ENCODE data around the gene N4BP2L1.
A peak's percentile ranks its signal among the peaks of the same experiment; 100 is the strongest.

Gene N4BP2L1

DNA sequence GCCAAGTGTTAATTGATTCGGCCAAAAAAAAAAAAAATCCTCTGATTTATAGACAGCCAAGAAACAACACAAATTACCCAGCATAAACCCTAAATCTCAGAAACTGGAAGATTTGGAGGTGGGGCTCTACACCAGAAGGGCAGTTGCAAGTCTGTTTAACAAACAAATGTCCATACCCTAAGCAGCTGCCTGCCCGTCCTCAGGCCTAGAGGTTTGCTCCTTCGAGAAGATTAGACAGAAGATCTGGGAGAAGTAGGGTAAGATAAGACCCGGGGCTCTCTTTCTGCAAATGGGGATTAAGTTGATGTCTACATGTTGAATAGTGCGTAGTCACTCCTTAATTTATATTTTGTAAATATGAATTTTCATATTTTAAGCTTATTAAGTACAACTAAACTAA, 3.4 kb upstream of the N4BP2L1 start:
- DNase-seq: no peak

GRCh38 chr13:32430018-32430747, 2.3 kb upstream of the N4BP2L1 start:
- DNase-seq: no peak

GRCh38 chr13:32429433-32429909, 1.5 kb upstream of the N4BP2L1 start:
- DNase-seq: no peak

DNA sequence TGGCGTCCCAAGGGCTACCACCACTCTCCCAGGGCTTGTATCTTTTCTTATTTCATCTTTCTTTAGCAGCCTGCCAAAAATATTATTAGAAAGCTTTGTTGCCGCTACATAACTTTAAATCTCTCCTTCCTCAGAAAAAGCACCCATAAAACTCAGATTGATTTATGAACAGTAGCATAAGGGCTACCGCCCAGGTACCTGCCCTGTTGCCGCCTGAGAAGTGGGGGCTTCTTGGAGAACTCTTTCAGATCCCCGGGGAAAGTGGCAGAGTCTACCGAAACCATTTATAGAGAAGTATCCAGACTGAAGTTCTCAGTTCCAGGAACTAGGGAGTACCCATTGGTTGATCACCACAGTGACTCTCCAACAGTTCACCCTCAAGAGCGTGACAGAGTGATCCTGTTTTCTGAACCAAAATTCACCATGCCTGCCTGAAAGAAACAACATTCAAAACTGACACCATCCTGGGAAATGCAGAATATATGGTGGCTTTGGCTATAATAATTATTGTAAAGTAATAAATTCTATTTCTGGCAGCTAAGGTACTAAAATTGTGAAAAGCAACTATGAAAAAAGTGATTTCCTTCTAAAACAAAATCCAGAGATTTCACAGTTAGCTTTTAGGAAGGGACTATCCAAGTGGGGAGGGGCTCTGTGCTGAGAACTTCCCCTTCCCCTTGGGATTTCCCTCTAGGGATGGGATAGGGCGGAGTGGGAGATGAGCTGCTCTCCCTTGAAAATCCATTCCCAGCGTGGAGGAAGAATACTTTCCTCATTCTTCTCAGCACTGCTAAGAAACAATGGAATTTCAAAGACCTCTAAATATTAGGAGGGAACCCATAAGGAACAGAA, 877 bp upstream of the N4BP2L1 start:
- DNase-seq: no peak

DNA sequence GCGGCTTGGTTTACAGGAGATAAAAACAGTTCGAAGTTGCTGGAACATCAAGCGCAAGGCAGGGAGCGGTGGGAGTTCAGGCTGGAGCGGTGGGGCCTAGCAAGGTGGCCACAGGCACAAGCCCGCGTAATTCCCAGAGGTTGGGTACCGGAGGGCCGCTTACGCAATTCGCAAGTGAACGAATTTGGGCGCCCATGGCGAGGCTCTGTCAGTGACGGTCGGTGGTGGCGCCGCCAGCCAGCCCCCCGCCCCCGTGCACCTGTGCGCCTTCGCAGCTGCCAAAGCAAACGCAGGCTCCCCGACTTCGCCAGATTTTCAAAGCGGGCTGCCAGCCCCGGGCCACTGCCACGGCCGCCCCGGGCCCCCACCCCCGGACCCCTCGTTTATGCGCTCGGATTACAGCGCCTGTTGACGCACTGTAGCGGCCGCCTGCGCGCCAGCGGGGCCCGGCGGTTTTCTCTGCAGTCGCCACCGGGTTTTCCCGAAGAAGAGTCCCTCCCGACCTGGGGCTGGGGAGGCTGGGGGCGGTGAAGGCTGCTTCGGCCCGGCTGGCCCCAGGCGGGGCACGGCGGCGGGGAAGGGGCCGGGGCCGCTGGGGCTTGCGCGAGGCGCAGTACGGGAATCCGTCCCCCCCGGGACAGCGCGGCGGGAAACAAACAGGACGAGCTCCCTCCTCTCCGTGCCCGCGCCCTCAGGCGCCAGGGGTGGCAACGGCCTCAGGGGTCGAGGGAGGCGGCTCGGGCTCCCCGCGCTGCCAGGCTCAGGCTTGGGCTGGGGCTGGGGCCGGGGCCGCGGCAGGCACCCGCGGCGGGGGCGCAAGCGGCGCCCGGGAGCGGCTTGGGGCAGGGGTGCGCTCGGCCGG, 709 bp downstream of the N4BP2L1 start:
- peak; percentile 10 for DNase-seq

DNA sequence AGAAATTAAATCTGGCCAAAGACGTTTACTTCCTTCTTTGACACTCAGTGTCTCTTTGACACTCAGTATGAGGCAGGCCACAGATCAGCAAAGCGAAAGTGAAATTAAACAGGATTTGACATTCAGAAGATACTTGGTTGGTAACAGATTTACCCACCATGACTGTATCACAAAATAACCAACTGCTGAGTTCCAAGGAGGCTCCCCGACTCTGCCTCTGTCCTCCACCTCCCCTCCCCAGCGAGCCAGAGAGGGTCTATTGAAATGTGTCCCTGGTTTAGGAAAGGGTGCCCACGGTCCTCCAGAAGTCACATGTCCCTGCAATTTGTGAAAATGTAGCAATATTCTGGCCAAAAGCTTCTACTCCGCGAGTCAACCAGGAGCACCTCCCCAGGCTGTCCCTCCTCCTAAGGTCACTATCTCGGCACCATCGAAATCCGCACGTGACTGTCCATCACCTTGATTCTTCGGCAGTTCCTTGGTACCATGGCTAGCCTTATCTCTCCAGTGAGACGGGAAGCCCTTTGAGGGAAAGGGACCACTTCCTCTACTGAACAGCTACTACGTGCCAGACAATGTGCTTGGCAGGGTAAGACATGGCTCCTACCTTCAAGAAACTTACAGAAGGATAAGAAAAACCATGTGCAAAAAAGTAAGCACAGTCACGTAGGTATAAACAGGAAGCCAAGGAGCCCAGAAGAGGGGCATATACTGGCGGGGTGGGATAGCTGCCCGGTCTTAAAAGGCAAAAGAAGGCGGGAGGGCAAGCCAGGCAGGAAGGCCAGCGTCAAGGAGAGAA, 1.5 kb downstream of the N4BP2L1 start:
- peak; percentile 12 for DNase-seq

GRCh38 chr13:32425158-32425557, 2.8 kb downstream of the N4BP2L1 start:
- no peak for DNase-seq

- no peak for DNase-seq
These were observed 4.3 kb downstream of the N4BP2L1 start for GRCh38 chr13:32423592-32423991.

DNA sequence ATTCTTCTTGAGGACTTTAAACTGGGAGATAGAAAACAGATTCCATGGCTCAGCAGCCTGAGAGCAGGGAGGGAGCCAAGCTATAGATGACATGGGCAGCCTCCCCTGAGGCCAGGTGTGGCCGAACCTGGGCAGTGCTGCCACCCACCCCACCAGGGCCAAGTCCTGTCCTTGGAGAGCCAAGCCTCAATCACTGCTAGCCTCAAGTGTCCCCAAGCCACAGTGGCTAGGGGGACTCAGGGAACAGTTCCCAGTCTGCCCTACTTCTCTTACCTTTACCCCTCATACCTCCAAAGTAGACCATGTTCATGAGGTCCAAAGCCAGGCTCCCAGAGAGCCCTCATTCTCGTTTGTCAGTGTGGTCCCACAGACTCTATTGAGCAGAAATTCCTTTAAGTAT, 8.1 kb downstream of the N4BP2L1 start:
- DNase-seq: no peak

DNA sequence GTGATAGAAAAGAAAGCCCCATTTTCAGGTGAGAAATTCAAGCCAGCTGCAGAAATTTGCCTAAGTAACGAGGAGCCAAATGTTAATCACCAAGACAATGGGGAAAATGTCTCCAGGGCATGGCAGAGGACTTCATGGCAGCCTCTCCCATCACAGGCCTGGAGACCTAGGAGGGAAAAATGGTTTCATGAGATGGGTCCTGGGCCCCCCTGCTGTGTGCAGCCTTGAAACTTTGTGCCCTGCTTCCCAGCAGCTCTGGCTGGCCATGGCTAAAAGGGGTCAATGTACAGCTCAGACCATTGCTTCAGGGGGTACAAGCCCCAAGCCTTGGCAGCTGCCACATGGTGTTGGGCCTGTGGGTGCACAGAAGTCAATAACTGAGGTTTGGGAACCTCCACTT, 9.9 kb downstream of the N4BP2L1 start:
- no peak for DNase-seq

GRCh38 chr13:32415019-32415418, 12.9 kb downstream of the N4BP2L1 start:
- DNase-seq: no peak

GRCh38 chr13:32414580-32414979, 13.3 kb downstream of the N4BP2L1 start:
- no peak for DNase-seq

DNA sequence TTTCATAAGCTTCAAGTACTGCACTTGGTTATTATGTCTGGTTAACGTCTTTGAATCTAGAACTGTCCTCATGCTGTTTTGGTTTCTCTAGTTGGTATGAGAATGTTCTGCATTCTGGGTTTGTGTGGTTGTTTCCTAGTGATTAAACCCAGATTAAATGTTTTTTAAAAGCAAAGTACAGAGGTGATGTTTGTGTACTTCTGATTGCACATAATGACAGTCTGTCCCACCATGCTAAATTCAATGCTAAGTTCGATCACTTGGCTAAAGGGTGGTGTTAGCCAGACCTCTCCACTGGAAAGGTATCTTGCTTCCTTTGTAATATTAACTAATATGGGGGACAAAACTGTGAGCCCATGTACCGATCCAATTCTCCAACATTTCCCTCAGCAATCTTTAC, 14.6 kb downstream of the N4BP2L1 start:
- DNase-seq: no peak

- DNase-seq: no peak
These were observed 18.1 kb downstream of the N4BP2L1 start for GRCh38 chr13:32409561-32410421.

DNA sequence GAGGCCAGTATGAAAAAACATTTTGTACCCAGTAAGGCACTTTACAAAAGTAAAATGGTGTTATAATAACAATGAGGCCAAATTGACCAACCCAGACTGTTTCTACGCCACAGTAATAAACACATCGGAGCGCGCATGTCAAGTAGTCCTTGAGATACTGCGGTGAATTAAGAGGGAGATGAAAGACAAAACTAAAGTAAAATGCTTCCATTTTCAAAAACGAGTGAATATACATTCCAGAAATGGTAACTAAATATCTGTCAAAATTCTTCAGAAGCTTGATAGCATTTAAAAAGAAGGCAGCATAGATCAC, 19.0 kb downstream of the N4BP2L1 start:
- peak; percentile 74 for DNase-seq

DNA sequence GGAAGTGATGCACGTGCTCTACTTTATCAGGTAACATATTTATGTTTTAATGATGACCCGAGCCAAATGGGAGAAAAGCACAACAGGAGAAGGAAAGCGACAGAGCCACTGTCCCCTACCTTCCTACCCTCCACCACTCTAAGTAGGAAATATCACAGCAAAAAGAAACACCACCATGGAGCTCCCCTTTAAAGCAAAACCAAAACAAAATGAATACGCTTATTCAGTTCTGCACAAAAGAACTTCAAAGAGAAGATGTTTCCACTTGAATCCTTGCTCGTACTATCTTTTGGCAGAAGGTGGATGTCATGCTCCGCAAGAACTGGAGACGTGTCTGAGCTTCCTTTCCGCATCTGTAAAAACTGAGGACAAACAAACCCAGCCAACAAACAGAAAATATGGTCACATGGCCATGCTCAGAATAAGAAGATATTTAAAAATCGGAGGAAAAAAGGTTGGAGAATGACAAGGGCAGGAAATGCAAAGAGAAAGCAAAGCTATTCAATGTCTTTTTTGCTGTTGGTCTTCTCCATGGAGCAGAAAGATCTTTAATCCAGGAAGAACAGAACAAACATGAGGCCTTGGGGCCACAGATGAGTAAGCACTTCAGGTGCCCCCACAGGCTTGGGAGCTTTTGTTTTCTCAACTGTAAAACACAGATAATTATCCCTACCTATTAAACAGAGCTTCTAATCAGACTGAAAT, 19.5 kb downstream of the N4BP2L1 start:
- peak; percentile 75 for DNase-seq

- no peak for DNase-seq
These were observed 20.1 kb downstream of the N4BP2L1 start for GRCh38 chr13:32407854-32408253.

- DNase-seq: no peak
These were observed 24.8 kb downstream of the N4BP2L1 start for GRCh38 chr13:32403108-32403507.

DNA sequence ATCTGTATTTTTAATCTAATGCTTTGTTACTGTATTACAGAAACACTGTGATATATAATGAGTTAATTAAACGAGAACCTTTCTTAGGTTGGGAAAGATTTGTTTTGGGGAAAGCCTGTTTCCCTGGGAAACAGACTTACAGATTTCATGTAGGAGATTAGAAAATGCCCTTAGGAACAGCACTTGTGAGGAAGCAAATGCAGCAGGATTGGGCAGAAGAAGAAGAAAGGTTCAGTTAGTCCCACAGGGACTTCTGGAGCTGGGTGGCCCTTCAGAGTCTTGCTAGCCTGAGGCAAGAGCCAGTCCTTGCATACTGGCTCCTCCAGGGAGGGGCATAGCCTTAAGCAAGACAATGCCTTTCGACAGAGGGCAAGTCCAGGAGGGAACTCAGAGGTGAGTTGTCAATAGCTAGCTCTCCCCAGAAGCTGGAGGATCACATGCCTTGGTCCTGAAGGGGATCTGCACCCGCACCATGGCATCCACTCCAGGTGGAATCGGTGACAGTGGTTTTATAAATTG, 36.8 kb downstream of the N4BP2L1 start:
- no peak for DNase-seq

DNA sequence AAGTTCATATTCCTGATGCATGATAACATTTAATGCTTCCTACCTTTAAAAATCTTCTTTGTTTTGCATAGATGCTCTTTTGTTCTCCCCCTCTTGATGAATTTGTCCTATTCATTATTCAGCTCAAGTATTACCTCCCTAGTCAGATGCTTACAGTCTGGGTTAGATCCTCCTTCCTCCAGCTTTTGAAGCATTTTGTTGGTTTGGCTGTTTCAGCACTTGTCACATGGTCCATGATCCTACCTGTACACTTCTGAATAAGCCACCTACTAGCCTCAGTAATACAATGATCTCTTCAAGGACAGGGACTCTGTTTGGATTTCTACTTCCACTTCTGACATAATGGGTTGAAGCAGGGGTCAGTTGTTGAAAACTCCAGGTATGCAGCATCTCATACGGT, 37.4 kb downstream of the N4BP2L1 start:
- no peak for DNase-seq

- DNase-seq: no peak
These were observed 37.9 kb downstream of the N4BP2L1 start for GRCh38 chr13:32390048-32390447.

Data from NCI-H510A treated with DMSO at 0.1 percent for 48 hours (cell line).